Heart left ventricle (tissue), 13 donors: ENCODE results near the gene MORF4L2.

Experiments used
- POLR2A ChIP-seq, 2 donors: fragments of 450-650 bp; IDR thresholded peaks; one replicate each; pipeline ENCODE4 v1.6.1; 2017; ENCODE audit warnings: antibody characterized with exemption in 2 of 2, mild to moderate bottlenecking in 2 of 2, moderate library complexity in 2 of 2
- TF ChIP-seq, protein P1 (sequence below), 12 donors: fragments of 200-600 bp; sonication (generic) in 4 of 12; IDR thresholded peaks; one replicate each; pipeline versions ENCODE4 v1.5.0 to v1.8.0; 2018 to 2022; ENCODE audit warnings: antibody characterized with exemption in 12 of 12, mild to moderate bottlenecking in 5 of 12
- donor health status: ischemic (EF 13 %, LVEDD 7.1; RV severe dilation, severe dysfunction).
- donor health status: DM: no; HTN: yes; CAD: no.
- donor health status: DM: no; HTN: no; CAD: no.
- donor health status: ischemic (EF 25% LVEDD 6.9; RV normal size, moderate dysfunction).
- donor health status: ischemic (EF 25% LVEDD 5.7; RV mildly dilated, moderate dysfunction).
- donor health status: ischemic (EF 35%, LVEDD 5.7; RV mildly dilated, moderate dysfunction).
- donor health status: nonischemic (EF 11% LVEDD 7.7; RV severe dilation, severe dysfunction).
- donor health status: DM: yes; HTN: yes; CAD: no.
- donor health status: PGD.
- donor health status: ischemic (EF 29% LVEDD 5.4; RV normal size, mild dysfunction).
- donor health status: nonischemic (EF 23%, LVEDD 6.1; RV moderate dilation, normal function).

DNA sequence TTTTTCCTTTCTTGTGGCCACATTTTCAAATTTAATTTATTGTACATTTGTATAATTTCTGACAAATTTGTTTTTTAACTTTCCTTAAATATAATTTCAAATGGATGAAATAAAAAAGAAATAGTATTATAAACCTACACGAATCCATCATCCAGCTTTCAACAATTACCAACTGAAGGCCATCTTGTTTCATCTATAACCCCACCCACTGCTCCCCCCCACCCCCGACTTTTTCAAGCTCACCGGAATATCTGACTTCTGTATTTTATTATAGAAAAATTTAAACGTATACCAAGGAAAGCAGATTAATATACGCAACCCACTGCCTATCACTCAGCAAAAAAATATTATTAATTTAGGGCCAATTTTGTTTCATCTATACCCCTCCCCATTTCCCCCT, 1.1 kb downstream of the MORF4L2 start:
- TF ChIP-seq, protein P1, sequence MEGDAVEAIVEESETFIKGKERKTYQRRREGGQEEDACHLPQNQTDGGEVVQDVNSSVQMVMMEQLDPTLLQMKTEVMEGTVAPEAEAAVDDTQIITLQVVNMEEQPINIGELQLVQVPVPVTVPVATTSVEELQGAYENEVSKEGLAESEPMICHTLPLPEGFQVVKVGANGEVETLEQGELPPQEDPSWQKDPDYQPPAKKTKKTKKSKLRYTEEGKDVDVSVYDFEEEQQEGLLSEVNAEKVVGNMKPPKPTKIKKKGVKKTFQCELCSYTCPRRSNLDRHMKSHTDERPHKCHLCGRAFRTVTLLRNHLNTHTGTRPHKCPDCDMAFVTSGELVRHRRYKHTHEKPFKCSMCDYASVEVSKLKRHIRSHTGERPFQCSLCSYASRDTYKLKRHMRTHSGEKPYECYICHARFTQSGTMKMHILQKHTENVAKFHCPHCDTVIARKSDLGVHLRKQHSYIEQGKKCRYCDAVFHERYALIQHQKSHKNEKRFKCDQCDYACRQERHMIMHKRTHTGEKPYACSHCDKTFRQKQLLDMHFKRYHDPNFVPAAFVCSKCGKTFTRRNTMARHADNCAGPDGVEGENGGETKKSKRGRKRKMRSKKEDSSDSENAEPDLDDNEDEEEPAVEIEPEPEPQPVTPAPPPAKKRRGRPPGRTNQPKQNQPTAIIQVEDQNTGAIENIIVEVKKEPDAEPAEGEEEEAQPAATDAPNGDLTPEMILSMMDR (IDR thresholded peaks at IDR 0.05): no peak
- no peak for TF ChIP-seq POLR2A (IDR thresholded peaks at IDR 0.05)
